ENCODE data around the gene THSD4.

- no peak for TF ChIP-seq EZH2 (IDR thresholded peaks at IDR 0.05; ENCODE audit: low read length)
- TF ChIP-seq CTCF (optimal IDR thresholded peaks at IDR 0.05 in 1 of 3, IDR thresholded peaks at IDR 0.05 in 1 of 3, conservative IDR thresholded peaks at IDR 0.05 in 1 of 3; ENCODE audit: extremely low read depth in 1 of 3, insufficient read depth in 2 of 3, low read length in 3 of 3), result no peak
Observed at GRCh38 chr15:71809346-71809745, 694.1 kb downstream of the THSD4 start.
